GM19238 (cell line): Measurements from ENCODE around the gene KLHL15.
"Not testable (repeated sequence)": the region's sequence is repeated elsewhere in the genome, so short reads cannot be mapped to it uniquely, and the experiment has no call there.

ENCODE experiments used
- DNase-seq: peaks from one replicate; pipeline ENCODE4 v3.0.0; 2011; ENCODE audit warnings: low spot score; ENCODE audit not compliant: insufficient read length

Gene KLHL15

GRCh38 chrX:24018809-24019208 is 8.2 kb downstream of the KLHL15 start:
- no peak for DNase-seq

- DNase-seq, result no peak
Measured at GRCh38 chrX:24017674-24018073, 9.3 kb downstream of the KLHL15 start.

- no peak for DNase-seq
Measured at GRCh38 chrX:24014388-24015018, 12.5 kb downstream of the KLHL15 start.

DNA sequence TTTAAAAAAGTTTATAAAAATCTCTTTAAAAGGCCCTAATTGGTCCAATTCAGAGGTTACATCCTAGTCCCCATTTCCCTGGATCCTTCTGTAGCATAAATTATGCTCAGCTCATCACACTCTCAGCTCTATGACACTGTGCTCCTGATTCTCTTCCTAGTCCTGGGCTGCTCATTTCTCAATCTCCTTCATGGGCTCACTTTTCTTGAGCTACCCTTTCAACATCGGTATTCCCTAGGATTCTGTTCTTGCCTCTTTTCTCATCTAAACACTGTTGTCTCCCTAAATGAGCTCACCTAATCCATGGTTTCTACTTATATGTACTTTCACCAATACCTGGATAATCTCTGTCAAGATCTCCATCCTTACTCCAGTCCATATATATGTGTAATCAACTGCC is 14.7 kb downstream of the KLHL15 start:
- no peak for DNase-seq

- no peak for DNase-seq
Measured at GRCh38 chrX:24005867-24006266, 21.1 kb downstream of the KLHL15 start.

- DNase-seq, result no peak
Measured at GRCh38 chrX:24005028-24005427, 22.0 kb downstream of the KLHL15 start.

DNA sequence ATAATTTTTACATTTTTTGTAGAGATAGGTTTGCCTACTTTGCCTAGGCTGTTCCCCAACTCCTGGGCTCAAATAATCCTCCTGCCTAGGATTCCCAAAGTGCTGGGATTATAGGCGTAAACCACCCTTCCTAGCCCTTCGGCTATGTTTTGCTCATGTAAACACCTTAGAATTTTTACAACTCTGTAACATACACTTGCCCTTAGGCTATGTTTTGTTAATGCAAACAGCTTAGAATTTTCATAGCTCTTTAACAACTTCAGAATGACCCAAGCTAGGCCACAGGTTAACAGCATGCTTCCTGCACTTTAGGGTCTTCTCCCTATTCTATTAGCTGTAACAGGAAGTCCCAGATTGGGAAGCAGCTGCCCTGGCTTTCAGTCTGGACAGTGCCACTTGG is 24.2 kb downstream of the KLHL15 start:
- DNase-seq, result no peak

- no peak for DNase-seq
Measured at GRCh38 chrX:24002167-24002566, 24.8 kb downstream of the KLHL15 start.

DNA sequence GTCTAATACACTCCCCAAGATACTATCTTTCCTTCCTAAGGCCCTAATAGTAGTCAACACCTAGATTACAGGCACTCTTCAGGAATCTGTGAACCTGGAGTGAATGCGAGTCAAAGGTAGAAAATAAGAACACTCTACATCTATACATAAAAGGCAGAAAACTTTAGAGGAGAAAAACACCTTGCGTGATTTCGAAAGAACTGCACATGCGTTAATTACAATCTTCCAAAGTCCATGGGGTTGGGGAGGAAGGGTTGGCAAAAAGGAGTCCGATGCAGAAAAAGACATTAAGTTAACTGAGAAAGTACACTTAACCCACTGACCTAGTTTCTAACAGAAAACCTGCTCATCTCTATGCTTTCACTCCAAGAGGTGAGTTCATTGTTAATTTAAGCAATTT is 27.3 kb downstream of the KLHL15 start:
- DNase-seq, result no peak

DNA sequence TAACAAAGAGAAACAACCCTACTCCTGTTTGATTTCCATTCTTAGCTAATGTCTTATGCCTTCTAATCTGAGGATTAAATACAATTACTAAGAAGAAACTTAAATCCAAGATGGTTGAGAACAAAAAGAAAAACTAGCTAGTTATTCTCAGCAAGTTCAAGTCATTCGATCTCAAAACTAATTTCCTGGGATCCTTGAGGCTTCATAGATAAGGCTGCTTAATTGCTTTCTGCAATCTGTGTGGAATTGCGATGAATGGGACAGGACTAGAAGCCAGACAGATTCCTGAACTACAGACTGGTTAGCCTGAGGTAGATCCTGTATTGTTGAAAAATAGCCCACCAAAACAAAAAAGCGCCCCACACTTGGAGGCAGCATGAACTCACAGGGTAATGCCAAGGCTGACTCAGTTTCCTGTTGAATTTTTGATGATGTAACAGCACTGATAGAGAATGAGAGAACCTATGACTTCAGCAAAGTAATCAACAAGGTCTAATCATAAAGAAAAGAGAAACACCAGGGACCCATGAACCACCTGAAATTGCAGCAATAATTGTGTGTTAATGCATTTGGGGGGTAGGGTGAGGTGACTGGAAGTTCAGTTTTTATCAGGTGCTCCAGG is 33.9 kb downstream of the KLHL15 start:
- DNase-seq, result no peak

DNA sequence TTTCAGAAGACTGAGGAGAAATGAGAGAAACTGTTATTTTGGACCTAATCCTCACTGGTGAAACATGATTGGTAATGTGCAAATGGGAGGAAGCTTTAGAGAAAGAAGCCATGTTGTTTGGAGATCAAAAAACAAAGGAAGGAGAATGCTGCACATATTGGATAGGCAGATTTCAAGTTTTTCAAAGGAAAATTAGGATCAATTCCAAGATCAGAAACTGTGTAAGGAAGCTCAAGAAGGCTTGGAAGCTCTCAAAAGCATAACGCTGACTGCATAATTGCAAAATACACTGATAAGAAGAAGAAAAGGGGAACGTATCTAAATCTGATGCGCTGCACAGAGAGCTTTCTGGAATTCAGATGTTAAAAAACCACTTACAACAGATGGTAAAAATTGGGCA is 34.6 kb downstream of the KLHL15 start:
- no peak for DNase-seq

GRCh38 chrX:23990455-23990854 is 36.5 kb downstream of the KLHL15 start:
- DNase-seq, result no peak

DNA sequence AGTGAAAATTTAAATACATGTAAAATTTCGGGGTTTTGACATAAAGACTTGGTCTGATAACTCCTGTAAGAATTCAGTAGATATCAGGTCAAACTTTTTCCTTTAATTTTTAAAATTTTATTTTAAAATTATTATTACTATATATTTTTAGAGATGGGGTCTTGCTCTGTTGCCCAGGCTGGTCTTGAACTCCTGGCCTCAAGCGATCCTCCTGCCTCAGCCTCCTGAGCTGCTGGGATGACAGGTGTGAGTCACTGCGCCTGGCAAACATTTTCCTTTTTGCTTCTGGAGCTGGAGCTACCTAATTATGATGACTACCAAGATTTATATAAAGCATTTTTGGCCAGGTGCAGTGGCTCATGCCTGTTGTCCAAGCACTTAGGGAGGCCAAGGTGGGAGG is 37.3 kb downstream of the KLHL15 start:
- DNase-seq, result no peak

DNA sequence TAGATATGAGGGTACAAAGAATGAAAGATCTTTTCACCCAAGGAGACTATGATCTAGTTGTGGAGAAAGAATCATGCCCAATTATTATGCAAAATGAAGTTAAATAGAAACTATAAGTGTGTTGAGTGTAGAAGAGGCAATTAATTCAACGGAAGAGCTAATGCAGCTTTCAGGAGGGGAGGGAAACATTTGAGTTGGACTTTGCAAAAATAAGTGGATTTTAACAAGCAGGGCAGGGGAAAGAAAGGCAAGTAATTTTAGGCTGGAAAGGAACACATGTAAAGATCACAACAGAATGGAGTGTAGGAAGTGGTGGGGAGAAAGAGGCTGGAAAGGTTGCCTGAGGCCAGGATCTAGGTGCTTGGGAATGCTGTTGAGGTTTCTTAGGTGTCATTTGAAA is 44.1 kb downstream of the KLHL15 start:
- DNase-seq, result no peak

DNA sequence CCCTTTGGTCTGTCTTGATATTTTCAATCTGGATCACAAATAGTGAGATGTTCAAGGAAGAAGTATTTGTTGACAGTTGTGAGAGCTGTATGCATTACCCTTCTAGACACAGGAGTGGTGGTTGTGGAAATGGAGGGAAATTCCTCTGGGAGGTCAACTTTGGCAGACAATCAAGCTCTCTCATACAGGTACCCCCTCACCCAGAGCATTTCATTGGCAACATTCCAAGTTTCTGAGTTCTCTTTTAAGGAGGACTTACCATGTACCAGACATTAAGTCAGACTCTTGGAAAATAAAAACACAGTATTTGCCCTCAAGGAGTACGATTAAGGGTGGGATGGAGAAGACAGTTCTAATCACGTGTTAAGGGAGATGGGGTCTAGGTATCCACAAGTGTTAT is 45.3 kb downstream of the KLHL15 start:
- no peak for DNase-seq

DNA sequence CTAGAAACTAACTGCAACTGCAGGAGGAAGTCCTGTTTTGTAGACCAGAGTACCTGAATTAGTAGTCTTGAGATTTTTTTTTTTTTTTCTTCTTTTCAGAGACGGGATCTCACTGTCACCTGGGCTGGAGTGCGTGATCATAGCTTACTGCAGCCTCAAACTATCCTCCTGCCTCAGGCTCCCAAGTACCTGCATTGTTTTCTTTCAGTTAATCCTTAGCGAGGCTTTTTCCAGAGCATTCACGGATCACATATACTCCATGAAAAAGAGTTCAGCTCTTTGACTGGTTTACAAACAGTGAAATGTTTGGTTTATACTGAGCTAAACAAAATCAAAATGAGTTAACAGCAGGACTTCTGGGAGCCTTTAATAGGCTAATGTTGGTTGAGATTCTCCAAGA is 45.8 kb downstream of the KLHL15 start:
- no peak for DNase-seq

DNA sequence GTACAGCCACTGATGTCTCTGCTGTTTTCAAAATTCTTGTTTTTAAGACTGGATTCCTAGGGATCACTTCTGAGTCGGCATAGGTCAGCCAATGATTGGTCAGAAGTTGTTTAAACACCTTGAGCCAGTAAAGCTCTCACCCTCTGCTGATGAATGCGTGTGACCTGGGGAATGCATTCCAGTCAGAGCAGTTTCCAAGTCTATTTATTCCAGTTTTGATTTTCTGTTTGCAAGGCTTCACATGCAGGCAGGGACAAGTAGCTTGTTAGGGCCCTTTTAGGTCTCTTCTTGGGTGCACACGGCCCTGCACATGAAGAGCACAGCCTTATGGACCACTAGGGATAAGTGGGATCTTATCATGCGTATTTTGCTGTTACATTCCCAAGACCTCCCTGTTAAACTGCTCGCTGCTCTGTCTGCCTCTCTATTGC is 47.0 kb downstream of the KLHL15 start:
- DNase-seq, result no peak

DNA sequence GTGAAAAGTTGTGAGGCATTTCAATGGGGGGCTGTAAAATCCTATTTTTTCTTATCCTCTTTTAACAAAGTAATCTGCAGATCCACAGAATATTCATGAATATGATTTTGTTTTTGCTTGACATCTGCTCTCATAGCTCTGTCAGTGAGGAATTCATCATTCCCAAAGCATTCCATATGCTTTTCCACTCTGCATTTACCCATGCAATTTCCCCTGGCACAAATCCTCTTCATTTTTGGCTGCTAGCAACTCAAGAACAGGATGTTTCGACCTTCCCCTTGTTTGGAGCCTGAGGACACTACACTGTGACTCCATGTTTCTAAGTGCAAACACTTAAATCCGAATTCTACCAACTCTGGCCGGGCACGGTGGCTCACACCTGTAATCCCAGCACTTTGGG is 48.5 kb downstream of the KLHL15 start:
- DNase-seq, result no peak

DNA sequence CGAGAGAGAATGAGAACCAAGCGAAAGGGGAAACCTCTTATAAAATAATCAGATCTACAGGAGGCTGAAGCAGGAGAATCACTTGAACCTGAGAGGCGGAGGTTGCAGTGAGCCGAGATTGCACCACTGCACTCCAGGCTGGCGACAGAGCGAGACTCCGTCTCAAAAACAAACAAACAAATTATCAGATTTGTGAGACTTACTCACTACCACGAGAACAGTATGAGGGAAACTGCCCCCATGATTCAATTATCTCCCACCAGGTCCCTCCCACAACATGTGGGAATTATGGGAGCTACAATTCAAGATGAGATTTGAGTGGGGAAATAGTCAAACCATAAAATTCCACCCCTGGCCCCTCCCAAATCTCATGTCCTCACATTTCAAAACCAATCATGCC is 61.4 kb downstream of the KLHL15 start:
- not testable (repeated sequence) for DNase-seq

- DNase-seq, result no peak
Measured at GRCh38 chrX:23964191-23964590, 62.8 kb downstream of the KLHL15 start.

GRCh38 chrX:23959781-23960180 is 67.2 kb downstream of the KLHL15 start:
- no peak for DNase-seq

DNA sequence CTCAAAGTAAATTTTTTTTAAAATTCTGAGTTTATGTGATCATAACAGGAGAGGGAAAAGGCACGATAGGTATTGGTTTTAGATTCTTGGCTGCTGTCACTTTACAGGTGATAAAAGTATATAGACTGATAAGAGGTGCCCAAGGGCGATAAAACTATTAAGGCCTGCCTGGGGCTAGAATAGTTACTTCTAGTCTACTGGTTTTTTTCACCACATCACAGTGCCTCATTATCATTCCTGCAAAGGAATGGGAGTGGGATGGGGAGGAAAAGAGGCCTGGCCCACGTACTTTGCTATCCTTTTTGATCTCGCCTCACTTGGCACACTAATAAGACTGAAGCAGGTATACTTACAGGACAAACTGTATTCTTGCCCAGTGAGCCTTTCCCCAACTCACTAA is 72.6 kb downstream of the KLHL15 start:
- no peak for DNase-seq

- DNase-seq, result no peak
Measured at GRCh38 chrX:23953908-23954269, 73.1 kb downstream of the KLHL15 start.
